HEK293 (cell line): ENCODE data around the gene DDIT3.

ENCODE experiments used
- SCRT2 ChIP-seq: fragments of 450-650 bp; formaldehyde crosslinking; IDR thresholded peaks from 2 replicates; pipeline ENCODE4 v1.5.1; 2016; ENCODE audit warnings: missing biosample characterization, missing genetic modification characterization
- ZBTB1 ChIP-seq: fragments of 450-650 bp; formaldehyde crosslinking; IDR thresholded peaks from 2 replicates; pipeline ENCODE4 v1.5.1; 2016; ENCODE audit warnings: missing biosample characterization, missing genetic modification characterization
- ZFP3 ChIP-seq: fragments of 450-650 bp; formaldehyde crosslinking; IDR thresholded peaks from 2 replicates; pipeline ENCODE4 v1.5.1; 2016; ENCODE audit warnings: low read depth, missing biosample characterization, missing genetic modification characterization
- ZNF121 ChIP-seq: fragments of 450-650 bp; formaldehyde crosslinking; IDR thresholded peaks from 2 replicates; pipeline ENCODE4 v1.5.1; 2016; ENCODE audit warnings: missing biosample characterization, missing genetic modification characterization
- ZNF138 ChIP-seq: fragments of 450-650 bp; formaldehyde crosslinking; IDR thresholded peaks from 2 replicates; pipeline ENCODE4 v1.5.1; 2016; ENCODE audit warnings: missing biosample characterization, missing genetic modification characterization, borderline replicate concordance
- ZNF24 ChIP-seq: fragments of 450-650 bp; formaldehyde crosslinking; IDR thresholded peaks from 2 replicates; pipeline ENCODE4 v1.5.1; 2016; ENCODE audit warnings: missing biosample characterization, missing genetic modification characterization
- ZNF449 ChIP-seq: fragments of 450-650 bp; formaldehyde crosslinking; IDR thresholded peaks from 2 replicates; pipeline ENCODE4 v1.5.1; 2017; ENCODE audit warnings: missing biosample characterization, mild to moderate bottlenecking, missing genetic modification characterization, moderate library complexity
- ZNF501 ChIP-seq: fragments of 450-650 bp; formaldehyde crosslinking; IDR thresholded peaks from 2 replicates; pipeline ENCODE4 v1.5.1; 2016; ENCODE audit warnings: missing biosample characterization, missing genetic modification characterization
- TF ChIP-seq, protein P1 (sequence below): fragments of 450-650 bp; formaldehyde crosslinking; IDR thresholded peaks from 2 replicates; pipeline ENCODE4 v1.5.1; 2016; ENCODE audit warnings: missing biosample characterization, missing genetic modification characterization
- TF ChIP-seq, protein P2 (sequence below): fragments of 450-650 bp; formaldehyde crosslinking; IDR thresholded peaks from 2 replicates; pipeline ENCODE4 v1.5.1; 2016; ENCODE audit warnings: missing biosample characterization, missing genetic modification characterization
- TF ChIP-seq, protein P3 (sequence below): fragments of 450-650 bp; formaldehyde crosslinking; IDR thresholded peaks from 2 replicates; pipeline ENCODE4 v1.5.1; 2016; ENCODE audit warnings: missing biosample characterization, missing genetic modification characterization, borderline replicate concordance

- no peak for TF ChIP-seq ZFP3 (tag by site-specific recombination)
- TF ChIP-seq, protein P1, sequence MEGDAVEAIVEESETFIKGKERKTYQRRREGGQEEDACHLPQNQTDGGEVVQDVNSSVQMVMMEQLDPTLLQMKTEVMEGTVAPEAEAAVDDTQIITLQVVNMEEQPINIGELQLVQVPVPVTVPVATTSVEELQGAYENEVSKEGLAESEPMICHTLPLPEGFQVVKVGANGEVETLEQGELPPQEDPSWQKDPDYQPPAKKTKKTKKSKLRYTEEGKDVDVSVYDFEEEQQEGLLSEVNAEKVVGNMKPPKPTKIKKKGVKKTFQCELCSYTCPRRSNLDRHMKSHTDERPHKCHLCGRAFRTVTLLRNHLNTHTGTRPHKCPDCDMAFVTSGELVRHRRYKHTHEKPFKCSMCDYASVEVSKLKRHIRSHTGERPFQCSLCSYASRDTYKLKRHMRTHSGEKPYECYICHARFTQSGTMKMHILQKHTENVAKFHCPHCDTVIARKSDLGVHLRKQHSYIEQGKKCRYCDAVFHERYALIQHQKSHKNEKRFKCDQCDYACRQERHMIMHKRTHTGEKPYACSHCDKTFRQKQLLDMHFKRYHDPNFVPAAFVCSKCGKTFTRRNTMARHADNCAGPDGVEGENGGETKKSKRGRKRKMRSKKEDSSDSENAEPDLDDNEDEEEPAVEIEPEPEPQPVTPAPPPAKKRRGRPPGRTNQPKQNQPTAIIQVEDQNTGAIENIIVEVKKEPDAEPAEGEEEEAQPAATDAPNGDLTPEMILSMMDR (tag by site-specific recombination), result peak; percentile 71; the same call in 1 of the 2 replicates
- TF ChIP-seq ZNF24, result no peak
- no peak for TF ChIP-seq SCRT2
- peak; percentile 58 for TF ChIP-seq ZNF501 (tag by site-specific recombination)
- TF ChIP-seq ZBTB1 (tag by site-specific recombination), result no peak
- no peak for TF ChIP-seq ZNF449
- no peak for TF ChIP-seq ZNF138 (tag by site-specific recombination)
- TF ChIP-seq, protein P2, sequence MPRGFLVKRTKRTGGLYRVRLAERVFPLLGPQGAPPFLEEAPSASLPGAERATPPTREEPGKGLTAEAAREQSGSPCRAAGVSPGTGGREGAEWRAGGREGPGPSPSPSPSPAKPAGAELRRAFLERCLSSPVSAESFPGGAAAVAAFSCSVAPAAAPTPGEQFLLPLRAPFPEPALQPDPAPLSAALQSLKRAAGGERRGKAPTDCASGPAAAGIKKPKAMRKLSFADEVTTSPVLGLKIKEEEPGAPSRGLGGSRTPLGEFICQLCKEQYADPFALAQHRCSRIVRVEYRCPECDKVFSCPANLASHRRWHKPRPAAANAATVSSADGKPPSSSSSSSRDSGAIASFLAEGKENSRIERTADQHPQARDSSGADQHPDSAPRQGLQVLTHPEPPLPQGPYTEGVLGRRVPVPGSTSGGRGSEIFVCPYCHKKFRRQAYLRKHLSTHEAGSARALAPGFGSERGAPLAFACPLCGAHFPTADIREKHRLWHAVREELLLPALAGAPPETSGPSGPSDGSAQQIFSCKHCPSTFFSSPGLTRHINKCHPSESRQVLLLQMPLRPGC, result 0 out of 2 replicates have a peak, but pooled peaks have one; percentile 23
- TF ChIP-seq, protein P3, sequence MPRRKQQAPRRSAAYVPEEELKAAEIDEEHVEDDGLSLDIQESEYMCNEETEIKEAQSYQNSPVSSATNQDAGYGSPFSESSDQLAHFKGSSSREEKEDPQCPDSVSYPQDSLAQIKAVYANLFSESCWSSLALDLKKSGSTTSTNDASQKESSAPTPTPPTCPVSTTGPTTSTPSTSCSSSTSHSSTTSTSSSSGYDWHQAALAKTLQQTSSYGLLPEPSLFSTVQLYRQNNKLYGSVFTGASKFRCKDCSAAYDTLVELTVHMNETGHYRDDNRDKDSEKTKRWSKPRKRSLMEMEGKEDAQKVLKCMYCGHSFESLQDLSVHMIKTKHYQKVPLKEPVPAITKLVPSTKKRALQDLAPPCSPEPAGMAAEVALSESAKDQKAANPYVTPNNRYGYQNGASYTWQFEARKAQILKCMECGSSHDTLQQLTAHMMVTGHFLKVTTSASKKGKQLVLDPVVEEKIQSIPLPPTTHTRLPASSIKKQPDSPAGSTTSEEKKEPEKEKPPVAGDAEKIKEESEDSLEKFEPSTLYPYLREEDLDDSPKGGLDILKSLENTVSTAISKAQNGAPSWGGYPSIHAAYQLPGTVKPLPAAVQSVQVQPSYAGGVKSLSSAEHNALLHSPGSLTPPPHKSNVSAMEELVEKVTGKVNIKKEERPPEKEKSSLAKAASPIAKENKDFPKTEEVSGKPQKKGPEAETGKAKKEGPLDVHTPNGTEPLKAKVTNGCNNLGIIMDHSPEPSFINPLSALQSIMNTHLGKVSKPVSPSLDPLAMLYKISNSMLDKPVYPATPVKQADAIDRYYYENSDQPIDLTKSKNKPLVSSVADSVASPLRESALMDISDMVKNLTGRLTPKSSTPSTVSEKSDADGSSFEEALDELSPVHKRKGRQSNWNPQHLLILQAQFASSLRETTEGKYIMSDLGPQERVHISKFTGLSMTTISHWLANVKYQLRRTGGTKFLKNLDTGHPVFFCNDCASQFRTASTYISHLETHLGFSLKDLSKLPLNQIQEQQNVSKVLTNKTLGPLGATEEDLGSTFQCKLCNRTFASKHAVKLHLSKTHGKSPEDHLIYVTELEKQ (tag by site-specific recombination), result no peak
- TF ChIP-seq ZNF121 (tag by site-specific recombination), result no peak
These were observed 26.3 kb upstream of the DDIT3 start, which contains the start of gene DCTN2 for GRCh38 chr12:57546438-57547287.
